HG03139 (cell line): ENCODE data around the gene ACP2.

Experiments used
- ATAC-seq: cut with Tn5 transposase; IDR thresholded peaks from one replicate; pipeline ENCODE4 v1.9.1; 2021; ENCODE audit not compliant: unreplicated experiment

ACP2 gene

GRCh38 chr11:47244448-47245350 is 3.9 kb downstream of the ACP2 start:
- no peak for ATAC-seq

GRCh38 chr11:47243454-47243853 is 5.2 kb downstream of the ACP2 start:
- ATAC-seq, result no peak

GRCh38 chr11:47242596-47243192 is 5.9 kb downstream of the ACP2 start:
- ATAC-seq, result no peak

GRCh38 chr11:47241841-47242301 is 6.7 kb downstream of the ACP2 start:
- ATAC-seq, result no peak

- no peak for ATAC-seq
These were observed 8.8 kb downstream of the ACP2 start for GRCh38 chr11:47239852-47240251.

GRCh38 chr11:47236482-47236881 is 12.1 kb downstream of the ACP2 start:
- no peak for ATAC-seq

- no peak for ATAC-seq
These were observed 13.5 kb downstream of the ACP2 start for GRCh38 chr11:47235163-47235562.

- ATAC-seq, result no peak
These were observed 13.9 kb downstream of the ACP2 start for GRCh38 chr11:47234669-47235100.

- ATAC-seq, result no peak
These were observed 14.5 kb downstream of the ACP2 start for GRCh38 chr11:47233989-47234668.

- no peak for ATAC-seq
These were observed 15.6 kb downstream of the ACP2 start for GRCh38 chr11:47233051-47233450.

- ATAC-seq, result no peak
These were observed 19.5 kb downstream of the ACP2 start for GRCh38 chr11:47229161-47229560.

- ATAC-seq, result peak; percentile 82
These were observed 22.8 kb downstream of the ACP2 start for GRCh38 chr11:47225552-47226400.

- ATAC-seq, result no peak
These were observed 25.9 kb downstream of the ACP2 start for GRCh38 chr11:47222696-47223095.

- ATAC-seq, result no peak
These were observed 28.2 kb downstream of the ACP2 start for GRCh38 chr11:47220401-47220821.

GRCh38 chr11:47216121-47216798 is 32.4 kb downstream of the ACP2 start:
- no peak for ATAC-seq

- ATAC-seq, result no peak
These were observed 33.2 kb downstream of the ACP2 start for GRCh38 chr11:47215366-47215910.

- ATAC-seq, result peak; percentile 49
These were observed 34.6 kb downstream of the ACP2 start for GRCh38 chr11:47213950-47214565.

GRCh38 chr11:47212938-47213337 is 35.7 kb downstream of the ACP2 start:
- no peak for ATAC-seq

- no peak for ATAC-seq
These were observed 40.0 kb downstream of the ACP2 start for GRCh38 chr11:47208628-47209027.
